Measurements from ENCODE around the gene OR56A1.

OR56A1 gene

GRCh38 chr11:5986885-5987284 lies 43.7 kb downstream of the OR56A1 start, which contains the start of gene OR52L1:
Gene OR52L1 (minus strand): TSS chr11:5986985. CDS start chr11:5986930, 55 bp downstream.
- DNase-seq, result no peak

- no peak for DNase-seq
Observed at GRCh38 chr11:5983443-5983842, 47.1 kb downstream of the OR56A1 start.

DNA sequence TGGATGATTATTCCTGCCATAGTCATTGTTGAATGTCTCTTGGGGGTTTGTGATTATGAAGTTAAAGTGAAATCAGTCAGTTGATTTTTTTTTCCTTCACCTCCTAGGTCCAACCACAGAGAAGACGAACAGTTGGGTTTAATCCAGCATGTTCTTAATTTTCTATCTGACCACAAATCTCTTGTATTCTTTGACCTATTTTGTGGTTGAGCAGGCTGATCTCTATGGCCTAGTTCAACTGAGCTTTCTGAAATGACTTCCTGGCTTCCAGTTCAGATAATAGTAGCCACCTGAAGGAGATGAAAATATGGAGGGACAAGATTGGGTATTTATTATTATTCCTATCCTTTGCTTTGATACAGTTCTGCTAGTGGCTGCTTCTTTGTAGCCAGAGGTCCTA lies 57.0 kb downstream of the OR56A1 start:
- DNase-seq, result peak in 1 of 2 donors; percentile 0
